SU-DHL-6 (cell line): ENCODE results near the gene GID4.

Source experiments
- H2AFZ ChIP-seq: fragments of 200-600 bp; sonication (generic); 2 replicates; pipeline ENCODE4 v1.6.1; 2014; ENCODE audit warnings: low read depth, mild to moderate bottlenecking, moderate library complexity, mixed read lengths, antibody characterized with exemption, low read length; ENCODE audit not compliant: severe bottlenecking
- H3F3A ChIP-seq: fragments of 200-600 bp; shearing (Covaris generic); 2 replicates; pipeline ENCODE4 v1.6.0; 2016; ENCODE audit warnings: antibody characterized with exemption, mild to moderate bottlenecking; ENCODE audit not compliant: insufficient read depth
- H3K27ac ChIP-seq: fragments of 200-600 bp; sonication (generic); 2 replicates; pipeline ENCODE4 v1.5.1; 2016; ENCODE audit warnings: low read depth, mild to moderate bottlenecking, low read length, moderate library complexity, mixed read lengths
- H3K27me3 ChIP-seq: fragments of 200-600 bp; sonication (generic), shearing (Covaris generic); 2 replicates; pipeline ENCODE4 v1.6.0; 2014; ENCODE audit warnings: mild to moderate bottlenecking, low read length
- H3K36me3 ChIP-seq: fragments of 200-600 bp; sonication (generic); 2 replicates; pipeline ENCODE4 v1.6.1; 2014; ENCODE audit warnings: mild to moderate bottlenecking, low read length, mixed read lengths
- H3K4me2 ChIP-seq: fragments of 300-600, 200-600 bp; shearing (Covaris generic), sonication (generic); 2 replicates; pipeline ENCODE4 v1.6.0; 2014; ENCODE audit warnings: low read length, low read depth, mild to moderate bottlenecking; ENCODE audit not compliant: poor library complexity, severe bottlenecking
- H3K4me3 ChIP-seq: fragments of 200-600 bp; sonication (generic); 2 replicates; pipeline ENCODE4 v1.5.1; 2014; ENCODE audit warnings: antibody characterized with exemption, low read length, mild to moderate bottlenecking, mixed read lengths; ENCODE audit not compliant: insufficient read depth, poor library complexity, severe bottlenecking
- H3K79me2 ChIP-seq: fragments of 200-600 bp; sonication (generic); 2 replicates; pipeline ENCODE4 v1.6.1; 2014; ENCODE audit warnings: mild to moderate bottlenecking, low read length, moderate library complexity; ENCODE audit not compliant: insufficient read depth
- H3K9ac ChIP-seq: fragments of 200-600 bp; sonication (generic); 2 replicates; pipeline ENCODE4 v1.7.0; 2014; ENCODE audit warnings: mild to moderate bottlenecking, low read length
- H3K9me2 ChIP-seq: fragments of 200-600 bp; sonication (generic); replicated peaks from 2 replicates; pipeline ENCODE4 v1.6.1; 2014; ENCODE audit warnings: low read length; ENCODE audit not compliant: insufficient read depth
- H3K9me3 ChIP-seq: fragments of 200-600 bp; sonication (generic); 2 replicates; pipeline ENCODE4 v1.6.1; 2014; ENCODE audit warnings: low read length, mixed read lengths; ENCODE audit not compliant: insufficient read depth
- H4K20me1 ChIP-seq: fragments of 200-600 bp; sonication (generic); 2 replicates; pipeline ENCODE4 v1.6.1; 2014; ENCODE audit warnings: low read depth, mild to moderate bottlenecking, antibody characterized with exemption, low read length, moderate library complexity, mixed read lengths
- EZH2phosphoT487 ChIP-seq: fragments of 200-600 bp; sonication (generic), shearing (Covaris generic); conservative IDR thresholded peaks from 2 replicates; pipeline ENCODE4 v1.6.1; 2018; ENCODE audit warnings: mild to moderate bottlenecking, antibody characterized with exemption, low read length, moderate library complexity, mixed read lengths
- TF ChIP-seq, protein P1 (sequence below): fragments of 200-600 bp; sonication (generic); IDR thresholded peaks from one replicate; pipeline ENCODE4 v1.5.1; 2017; ENCODE audit warnings: antibody characterized with exemption, mild to moderate bottlenecking, low read length, moderate library complexity; ENCODE audit not compliant: insufficient read depth, poor library complexity, severe bottlenecking

The GID4 gene

DNA sequence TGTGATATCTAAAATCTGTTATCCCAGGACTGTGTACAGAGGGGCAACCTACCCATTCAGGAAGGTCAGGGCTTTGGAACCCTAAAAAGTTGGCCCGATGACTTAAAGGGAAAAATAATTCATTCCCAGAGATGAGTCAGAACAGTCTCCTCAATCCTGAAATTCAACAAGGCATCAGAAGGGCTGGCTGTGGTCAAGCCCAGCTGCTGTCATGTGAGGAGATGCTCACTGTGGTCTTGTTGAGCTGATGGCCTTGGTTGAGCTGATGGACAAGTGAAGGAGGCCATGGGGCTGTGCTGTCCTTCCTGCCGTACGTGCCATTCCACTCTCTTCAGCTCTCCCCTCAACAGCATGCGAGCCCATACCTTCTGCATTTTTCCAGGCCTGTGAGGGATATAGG lies 27.7 kb downstream of the GID4 start:
- no peak overlapping the region for H3K4me2 ChIP-seq
- H3K4me3 ChIP-seq = no peak overlapping the region
- H4K20me1 ChIP-seq = no peaks in the 10 kb centered on the region
- no peaks in the 10 kb centered on the region for H3K36me3 ChIP-seq
- TF ChIP-seq, protein P1, sequence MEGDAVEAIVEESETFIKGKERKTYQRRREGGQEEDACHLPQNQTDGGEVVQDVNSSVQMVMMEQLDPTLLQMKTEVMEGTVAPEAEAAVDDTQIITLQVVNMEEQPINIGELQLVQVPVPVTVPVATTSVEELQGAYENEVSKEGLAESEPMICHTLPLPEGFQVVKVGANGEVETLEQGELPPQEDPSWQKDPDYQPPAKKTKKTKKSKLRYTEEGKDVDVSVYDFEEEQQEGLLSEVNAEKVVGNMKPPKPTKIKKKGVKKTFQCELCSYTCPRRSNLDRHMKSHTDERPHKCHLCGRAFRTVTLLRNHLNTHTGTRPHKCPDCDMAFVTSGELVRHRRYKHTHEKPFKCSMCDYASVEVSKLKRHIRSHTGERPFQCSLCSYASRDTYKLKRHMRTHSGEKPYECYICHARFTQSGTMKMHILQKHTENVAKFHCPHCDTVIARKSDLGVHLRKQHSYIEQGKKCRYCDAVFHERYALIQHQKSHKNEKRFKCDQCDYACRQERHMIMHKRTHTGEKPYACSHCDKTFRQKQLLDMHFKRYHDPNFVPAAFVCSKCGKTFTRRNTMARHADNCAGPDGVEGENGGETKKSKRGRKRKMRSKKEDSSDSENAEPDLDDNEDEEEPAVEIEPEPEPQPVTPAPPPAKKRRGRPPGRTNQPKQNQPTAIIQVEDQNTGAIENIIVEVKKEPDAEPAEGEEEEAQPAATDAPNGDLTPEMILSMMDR = no peak
- no peak for TF ChIP-seq EZH2phosphoT487
- H3K79me2 ChIP-seq = no peaks in the 10 kb centered on the region
- H3K9me3 ChIP-seq = no peaks in the 10 kb centered on the region
- no peak overlapping the region for H3K27ac ChIP-seq
- H3K9ac ChIP-seq = no peak overlapping the region
- H3K9me2 ChIP-seq = no peaks in the 10 kb centered on the region
- H2AFZ ChIP-seq = no peak overlapping the region
- H3K27me3 ChIP-seq = no peaks in the 10 kb centered on the region
- H3F3A ChIP-seq = no peaks in the 10 kb centered on the region

DNA sequence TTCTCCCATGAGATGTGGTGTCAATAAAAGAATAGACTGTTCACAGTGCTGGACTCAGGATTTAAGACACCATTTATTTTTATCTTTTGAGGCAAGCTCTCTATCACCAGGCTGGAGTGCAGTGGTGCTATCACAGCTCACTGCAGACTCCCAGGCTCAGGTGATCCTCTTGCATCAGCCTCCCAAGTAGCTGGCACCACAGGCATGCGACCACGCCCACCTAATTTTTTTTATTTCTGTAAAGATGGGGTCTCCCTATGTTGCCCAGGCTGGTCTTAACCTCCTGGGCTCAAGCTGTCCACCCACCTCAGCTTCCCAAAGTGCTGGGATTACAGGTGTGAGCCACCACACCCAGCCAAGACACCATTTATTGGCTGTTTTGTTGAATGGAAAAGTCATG lies 29.9 kb downstream of the GID4 start:
- TF ChIP-seq, protein P1 = no peak
- no peak for TF ChIP-seq EZH2phosphoT487
- Histone ChIP-seq H3F3A (no peaks in the 10 kb centered on the region), H3K36me3 (no peaks in the 10 kb centered on the region)

DNA sequence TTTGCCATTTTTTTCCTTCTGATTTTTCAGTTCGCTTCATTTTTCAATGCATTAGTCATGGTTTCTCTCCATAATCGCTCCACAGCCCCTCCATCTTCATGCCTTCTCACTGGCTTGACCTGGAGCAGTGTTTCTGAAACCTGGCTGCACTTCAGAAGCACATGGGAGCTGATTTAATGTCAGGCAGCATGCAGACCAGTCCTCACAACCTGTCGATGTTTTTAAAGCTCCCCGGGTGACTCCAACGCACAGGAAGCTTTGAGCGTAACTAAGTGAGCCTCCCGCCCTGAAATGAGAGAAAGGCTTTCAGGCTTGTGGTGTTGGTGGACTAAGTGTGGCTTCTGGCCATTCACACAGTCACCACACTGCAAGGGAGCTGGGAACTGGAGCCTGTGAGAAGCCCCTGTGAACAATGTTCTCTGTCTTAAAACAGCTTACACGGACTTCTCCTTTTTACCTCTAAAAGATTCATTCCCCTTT lies 31.7 kb downstream of the GID4 start:
- H4K20me1 ChIP-seq = no peaks in the 10 kb centered on the region
- H3K27ac ChIP-seq = no peak overlapping the region
- no peak overlapping the region for H3K4me2 ChIP-seq
- H3K9me3 ChIP-seq = no peaks in the 10 kb centered on the region
- TF ChIP-seq, protein P1 = no peak
- no peak for TF ChIP-seq EZH2phosphoT487
- no peak overlapping the region for H3K4me3 ChIP-seq
- H3K27me3 ChIP-seq = no peaks in the 10 kb centered on the region
- no peaks in the 10 kb centered on the region for H3K36me3 ChIP-seq
- no peaks in the 10 kb centered on the region for H3K9me2 ChIP-seq
- no peak overlapping the region for H2AFZ ChIP-seq
- H3K9ac ChIP-seq = no peak overlapping the region
- H3K79me2 ChIP-seq = no peaks in the 10 kb centered on the region
- H3F3A ChIP-seq = no peaks in the 10 kb centered on the region

More for the DNA sequence above, 29.9 kb downstream of the GID4 start:
- no peak overlapping the region for H3K9ac ChIP-seq
- H3K4me2 ChIP-seq = no peak overlapping the region
- no peak overlapping the region for H3K4me3 ChIP-seq
- no peaks in the 10 kb centered on the region for H3K9me2 ChIP-seq
- no peaks in the 10 kb centered on the region for H3K79me2 ChIP-seq
- H3K27ac ChIP-seq = no peak overlapping the region
- no peaks in the 10 kb centered on the region for H3K27me3 ChIP-seq
- no peaks in the 10 kb centered on the region for H4K20me1 ChIP-seq
- no peak overlapping the region for H2AFZ ChIP-seq
- H3K9me3 ChIP-seq = no peaks in the 10 kb centered on the region
